SK-N-SH (cell line): ENCODE results near the gene PTX3. TPM values are rescaled to one million over a fixed set of nuclear protein-coding genes. Genes with fewer than 3 reads are reported as not detected.

Source experiments
- CTCF ChIA-PET: fragments of 300-600, 350-600 bp; formaldehyde crosslinking; extraction: SDS; loops from one replicate; lab custom pipeline; 2021; lab: Yijun Ruan, JAX
- POLR2A ChIA-PET: fragments of 350-600 bp; sonication (Branson Sonifier 250); formaldehyde crosslinking; extraction: SDS; loops from one replicate; lab custom pipeline; 2020; ENCODE audit warnings: antibody characterized with exemption, inconsistent platforms; lab: Yijun Ruan, JAX
- DNase-seq: peaks from one replicate; pipeline ENCODE4 v3.0.0; 2012
- H2AFZ ChIP-seq: fragments of 200-600 bp; sonication (generic); 2 replicates; pipeline ENCODE4 v1.8.1; 2016; ENCODE audit warnings: antibody characterized with exemption, mild to moderate bottlenecking, low read depth
- H3F3A ChIP-seq: fragments of 200-600 bp; sonication (generic); replicated peaks from 2 replicates; pipeline ENCODE3; 2016; ENCODE audit warnings: antibody characterized with exemption, mild to moderate bottlenecking; ENCODE audit not compliant: insufficient read depth
- H3K27ac ChIP-seq, 2 experiments: fragments of 200-500 bp in 1 of 2; fragments of 200-600 bp in 1 of 2; sonication (Bioruptor generic) in 1 of 2; sonication (generic), shearing (Covaris generic) in 1 of 2; 2 replicates each; pipeline versions ENCODE4 v1.5.1 to v1.6.1; 2014 to 2016; ENCODE audit warnings: low read depth in 2 of 2, inconsistent platforms in 1 of 2, low read length in 1 of 2, mild to moderate bottlenecking in 1 of 2, mixed read lengths in 1 of 2
- H3K27me3 ChIP-seq: fragments of 200-600 bp; sonication (generic), shearing (Covaris generic); 2 replicates; pipeline ENCODE4 v1.6.1; 2016; ENCODE audit warnings: mixed run types; ENCODE audit not compliant: insufficient read depth
- H3K36me3 ChIP-seq, 2 experiments: fragments of 200-500 bp in 1 of 2; fragments of 200-600 bp in 1 of 2; sonication (Bioruptor generic) in 1 of 2; sonication (generic) in 1 of 2; replicated peaks in 1 of 2; 2 replicates each; pipeline versions ENCODE3 to v1.5.1; 2014 to 2016; ENCODE audit warnings: low read length in 1 of 2, mild to moderate bottlenecking in 1 of 2; ENCODE audit not compliant: insufficient read depth in 2 of 2, control insufficient read depth in 1 of 2
- H3K4me1 ChIP-seq, 2 experiments: fragments of 200-500 bp in 1 of 2; fragments of 200-600 bp in 1 of 2; sonication (Bioruptor generic) in 1 of 2; sonication (generic), shearing (Covaris generic) in 1 of 2; 2 replicates each; pipeline versions ENCODE4 v1.5.1 to v1.6.1; 2014 to 2016; ENCODE audit warnings: low read depth in 1 of 2, low read length in 1 of 2, mixed run types in 1 of 2; ENCODE audit not compliant: insufficient read depth in 2 of 2, control insufficient read depth in 1 of 2
- H3K4me2 ChIP-seq: fragments of 200-600 bp; sonication (generic), shearing (Covaris generic); 2 replicates; pipeline ENCODE4 v1.6.1; 2017; ENCODE audit warnings: mixed run types
- H3K4me3 ChIP-seq, 2 experiments: fragments of 200-500 bp in 1 of 2; fragments of 200-600 bp in 1 of 2; sonication (Bioruptor generic) in 1 of 2; sonication (generic), shearing (Covaris generic) in 1 of 2; 2 replicates each; pipeline versions ENCODE4 v1.5.1 to v1.8.1; 2014 to 2016; ENCODE audit warnings: low read depth in 2 of 2, inconsistent platforms in 1 of 2, low read length in 1 of 2, mild to moderate bottlenecking in 1 of 2, mixed read lengths in 1 of 2, moderate library complexity in 1 of 2
- H3K79me2 ChIP-seq: fragments of 200-600 bp; sonication (generic); 2 replicates; pipeline ENCODE4 v1.8.1; 2017; ENCODE audit warnings: mild to moderate bottlenecking; ENCODE audit not compliant: insufficient read depth
- H3K9ac ChIP-seq: fragments of 200-600 bp; sonication (generic); 2 replicates; pipeline ENCODE4 v1.6.1; 2017; ENCODE audit warnings: mixed run types
- H3K9me2 ChIP-seq: fragments of 200-600 bp; sonication (generic); 2 replicates; pipeline ENCODE4 v1.6.1; 2017; ENCODE audit warnings: mixed run types
- H3K9me3 ChIP-seq: fragments of 200-600 bp; sonication (generic); 2 replicates; pipeline ENCODE4 v1.6.1; 2017; ENCODE audit warnings: mixed run types, mild to moderate bottlenecking, moderate library complexity
- H4K20me1 ChIP-seq: fragments of 200-600 bp; sonication (generic); 2 replicates; pipeline ENCODE4 v1.6.1; 2017; ENCODE audit warnings: mild to moderate bottlenecking, mixed run types; ENCODE audit not compliant: insufficient read depth
- CHD2 ChIP-seq: fragments of 150-350 bp; IDR thresholded peaks from 2 replicates; pipeline ENCODE4 v1.6.1; 2018; ENCODE audit warnings: low read length; ENCODE audit not compliant: partially characterized antibody
- EP300 ChIP-seq, 2 experiments: IDR thresholded peaks; 2 replicates each; pipeline versions ENCODE4 v1.4.0 to v1.6.1; 2012; ENCODE audit warnings: borderline replicate concordance in 1 of 2, low read depth in 1 of 2, low read length in 1 of 2
- FOXJ3 ChIP-seq: sonication (generic); formaldehyde crosslinking; IDR thresholded peaks from 2 replicates; pipeline ENCODE4 v1.5.1; 2020; ENCODE audit warnings: mild to moderate bottlenecking, missing genetic modification reagents
- GATA2 ChIP-seq: sonication (generic); formaldehyde crosslinking; IDR thresholded peaks from 2 replicates; pipeline ENCODE4 v1.5.0; 2020; ENCODE audit warnings: mild to moderate bottlenecking, missing genetic modification reagents
- JUND ChIP-seq: IDR thresholded peaks from 2 replicates; pipeline ENCODE4 v1.4.0; 2012
- NRF1 ChIP-seq: IDR thresholded peaks from 2 replicates; pipeline ENCODE4 v1.6.1; 2012; ENCODE audit warnings: low read depth, mild to moderate bottlenecking, low read length
- POLR2AphosphoS5 ChIP-seq: IDR thresholded peaks from 2 replicates; pipeline ENCODE4 v1.6.1; 2012; ENCODE audit warnings: low read depth, low read length
- RAD21 ChIP-seq: IDR thresholded peaks from 2 replicates; pipeline ENCODE4 v1.6.1; 2012; ENCODE audit warnings: mild to moderate bottlenecking, low read length
- RCOR1 ChIP-seq: fragments of 150-350 bp; IDR thresholded peaks from 2 replicates; pipeline ENCODE4 v1.6.1; 2017; ENCODE audit warnings: antibody characterized with exemption, low read length
- REST ChIP-seq: IDR thresholded peaks from 2 replicates; pipeline ENCODE4 v1.6.1; 2012; ENCODE audit warnings: mild to moderate bottlenecking, low read depth, low read length, moderate library complexity
- SIN3A ChIP-seq: IDR thresholded peaks from 2 replicates; pipeline ENCODE4 v1.6.1; 2012; ENCODE audit warnings: low read depth, mild to moderate bottlenecking, low read length, moderate library complexity, borderline replicate concordance
- SMC3 ChIP-seq: IDR thresholded peaks from 2 replicates; pipeline ENCODE4 v1.6.1; 2012; ENCODE audit warnings: low read depth, low read length, improper control_type of control experiment
- TCF12 ChIP-seq: IDR thresholded peaks from 2 replicates; pipeline ENCODE4 v1.4.0; 2012
- TEAD4 ChIP-seq: IDR thresholded peaks from 2 replicates; pipeline ENCODE4 v1.4.0; 2012; ENCODE audit warnings: mild to moderate bottlenecking, borderline replicate concordance; ENCODE audit not compliant: insufficient read depth
- ZBTB33 ChIP-seq: IDR thresholded peaks from 2 replicates; pipeline ENCODE4 v1.4.0; 2012; ENCODE audit warnings: low read depth, borderline replicate concordance
- WGBS: methylation state at CpG from one replicate; pipeline ENCODE4 v1.1.6; 2017; ENCODE audit warnings: low lambda C conversion rate; 5-methylcytosine and 5-hydroxymethylcytosine counted together
- polyA plus RNA-seq, 3 experiments: library from polyadenylated mRNA; depleted of rRNA; stranded (reverse); fragments of >200 nt; gene quantifications; 2 replicates each; pipeline ENCODE4 v1.2.3, GENCODE V29; 2012
- TF ChIP-seq, protein P1 (sequence below): fragments of 150-350 bp; IDR thresholded peaks from 2 replicates; pipeline ENCODE4 v1.6.1; 2016; ENCODE audit warnings: mild to moderate bottlenecking, low read depth, low read length
- TF ChIP-seq, protein P2 (sequence below): fragments of 200-600 bp; sonication (generic); IDR thresholded peaks from 2 replicates; pipeline ENCODE4 v1.6.1; 2017; ENCODE audit warnings: antibody characterized with exemption, mild to moderate bottlenecking, moderate library complexity

PTX3 gene
- polyA plus RNA-seq, 1 of the 3 experiments (the other 2 are of a cell fraction), result 208 TPM

GRCh38 chr3:157460253-157460652 is 23.6 kb downstream of the PTX3 start (continued):
- TF ChIP-seq POLR2AphosphoS5, result peak; percentile 18; the same call in 1 of the 2 replicates
- no peak for TF ChIP-seq CHD2

- Histone ChIP-seq H3K27ac (no peak overlapping the region), H3K4me2 (peak overlapping the region; percentile 31; the same call in 1 of the 2 replicates), H3F3A (no peaks in the 10 kb centered on the region), H3K27me3 (no peaks in the 10 kb centered on the region), H4K20me1 (no peaks in the 10 kb centered on the region), H2AFZ (no peak overlapping the region), H3K79me2 (no peaks in the 10 kb centered on the region), H3K36me3 (peaks cover 0 to 12% of the 10 kb centered on the region in 2 experiments), H3K4me1 (peaks cover 0 to 19% of the 10 kb centered on the region in 2 experiments; a peak in 2 of 4 replicates), H3K9ac (no peak overlapping the region), H3K4me3 (no peak overlapping the region), H3K9me2 (no peaks in the 10 kb centered on the region), H3K9me3 (no peaks in the 10 kb centered on the region)
- DNase-seq, result no peak
- WGBS, result 91% methylated on average over 1 of the region's 1 CpG
- TF ChIP-seq JUND, result no peak
- TF ChIP-seq RCOR1, result no peak
- POLR2A ChIA-PET, result no interaction called here
- CTCF ChIA-PET, result no interaction called here
These were observed 27.2 kb downstream of the PTX3 start for GRCh38 chr3:157463816-157464215.

DNA sequence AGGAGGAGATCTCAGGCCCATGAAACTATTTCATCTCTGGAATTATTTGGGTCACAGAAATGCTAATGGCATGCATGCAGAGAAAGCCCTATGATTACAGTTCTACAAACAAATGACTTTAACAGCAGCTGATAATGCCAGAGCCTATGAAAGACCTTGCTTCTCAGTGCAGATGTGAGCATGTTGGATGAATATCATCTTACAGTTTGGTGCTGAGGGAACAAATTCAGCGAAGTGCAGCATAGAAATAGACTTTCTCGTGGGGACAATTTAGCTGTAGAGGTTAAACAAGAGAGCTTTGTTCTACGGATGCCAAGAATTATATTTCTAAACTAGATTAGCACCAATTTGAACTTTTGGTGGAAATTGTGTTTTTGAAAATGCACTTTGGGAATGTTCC is 27.7 kb downstream of the PTX3 start:
- peaks cover 0 to 10% of the 10 kb centered on the region in 2 experiments for H3K36me3 ChIP-seq
- H3K9ac ChIP-seq, result no peak overlapping the region
- WGBS, result 71% methylated on average over 3 of the region's 3 CpGs
- peak overlapping the region; percentile 31; the same call in 1 of the 2 replicates for H3K4me2 ChIP-seq
- no peaks in the 10 kb centered on the region for H3K9me3 ChIP-seq
- DNase-seq, result no peak
- ChIA-PET CTCF (interaction anchor here (1.0 to 1.5 kb wide), 5 partner anchors 14 to 260 kb away, joined by 3 to 5 read pairs (median 3); no protein-coding TSS in a partner anchor), POLR2A (no interaction called here)
- no peaks in the 10 kb centered on the region for H3K9me2 ChIP-seq
- H3K4me1 ChIP-seq, result peaks cover 0 to 19% of the 10 kb centered on the region in 2 experiments; a peak in 2 of 4 replicates
- H3K27ac ChIP-seq, result 0 out of 4 replicates have a peak overlapping the region, but pooled peaks of 1 of the 2 experiments have one; percentile 4
- no peaks in the 10 kb centered on the region for H3F3A ChIP-seq
- no peaks in the 10 kb centered on the region for H3K27me3 ChIP-seq
- H2AFZ ChIP-seq, result no peak overlapping the region
- H4K20me1 ChIP-seq, result no peaks in the 10 kb centered on the region
- H3K79me2 ChIP-seq, result no peaks in the 10 kb centered on the region
- no peak overlapping the region for H3K4me3 ChIP-seq
- no peak for TF ChIP-seq SMC3
- TF ChIP-seq TEAD4, result no peak
- no peak for TF ChIP-seq RAD21
- no peak for TF ChIP-seq FOXJ3 (CRISPR knock-in tag)
- no peak for TF ChIP-seq CHD2
- TF ChIP-seq TCF12, result no peak
- no peak for TF ChIP-seq RCOR1
- TF ChIP-seq, protein P1, sequence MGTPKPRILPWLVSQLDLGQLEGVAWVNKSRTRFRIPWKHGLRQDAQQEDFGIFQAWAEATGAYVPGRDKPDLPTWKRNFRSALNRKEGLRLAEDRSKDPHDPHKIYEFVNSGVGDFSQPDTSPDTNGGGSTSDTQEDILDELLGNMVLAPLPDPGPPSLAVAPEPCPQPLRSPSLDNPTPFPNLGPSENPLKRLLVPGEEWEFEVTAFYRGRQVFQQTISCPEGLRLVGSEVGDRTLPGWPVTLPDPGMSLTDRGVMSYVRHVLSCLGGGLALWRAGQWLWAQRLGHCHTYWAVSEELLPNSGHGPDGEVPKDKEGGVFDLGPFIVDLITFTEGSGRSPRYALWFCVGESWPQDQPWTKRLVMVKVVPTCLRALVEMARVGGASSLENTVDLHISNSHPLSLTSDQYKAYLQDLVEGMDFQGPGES, result no peak
- TF ChIP-seq GATA2 (CRISPR knock-in tag), result no peak
- TF ChIP-seq SIN3A, result no peak
- no peak for TF ChIP-seq REST
- TF ChIP-seq ZBTB33, result no peak
- no peak for TF ChIP-seq NRF1
- no peak for TF ChIP-seq EP300 (IDR thresholded peaks at IDR 0.05; ENCODE audit: borderline replicate concordance in 1 of 2, low read depth in 1 of 2, low read length in 1 of 2)
- TF ChIP-seq, protein P2, sequence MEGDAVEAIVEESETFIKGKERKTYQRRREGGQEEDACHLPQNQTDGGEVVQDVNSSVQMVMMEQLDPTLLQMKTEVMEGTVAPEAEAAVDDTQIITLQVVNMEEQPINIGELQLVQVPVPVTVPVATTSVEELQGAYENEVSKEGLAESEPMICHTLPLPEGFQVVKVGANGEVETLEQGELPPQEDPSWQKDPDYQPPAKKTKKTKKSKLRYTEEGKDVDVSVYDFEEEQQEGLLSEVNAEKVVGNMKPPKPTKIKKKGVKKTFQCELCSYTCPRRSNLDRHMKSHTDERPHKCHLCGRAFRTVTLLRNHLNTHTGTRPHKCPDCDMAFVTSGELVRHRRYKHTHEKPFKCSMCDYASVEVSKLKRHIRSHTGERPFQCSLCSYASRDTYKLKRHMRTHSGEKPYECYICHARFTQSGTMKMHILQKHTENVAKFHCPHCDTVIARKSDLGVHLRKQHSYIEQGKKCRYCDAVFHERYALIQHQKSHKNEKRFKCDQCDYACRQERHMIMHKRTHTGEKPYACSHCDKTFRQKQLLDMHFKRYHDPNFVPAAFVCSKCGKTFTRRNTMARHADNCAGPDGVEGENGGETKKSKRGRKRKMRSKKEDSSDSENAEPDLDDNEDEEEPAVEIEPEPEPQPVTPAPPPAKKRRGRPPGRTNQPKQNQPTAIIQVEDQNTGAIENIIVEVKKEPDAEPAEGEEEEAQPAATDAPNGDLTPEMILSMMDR, result no peak
- TF ChIP-seq POLR2AphosphoS5, result no peak
